Kidney epithelial cell (primary cell): ENCODE measurements around the gene SVEP1. TPM values are rescaled to one million over a fixed set of nuclear protein-coding genes. Genes with fewer than 3 reads are reported as not detected.

Experiments used
- DNase-seq: peaks from one replicate; pipeline ENCODE4 v3.0.0-alpha.2; 2010; ENCODE audit warnings: low read depth
- H3K27me3 ChIP-seq: 2 replicates; pipeline ENCODE4 v1.6.0; 2011; ENCODE audit warnings: low read length; ENCODE audit not compliant: control insufficient read depth, insufficient read depth
- H3K36me3 ChIP-seq: 2 replicates; pipeline ENCODE4 v1.5.1; 2011; ENCODE audit warnings: low read length; ENCODE audit not compliant: control insufficient read depth, insufficient read depth
- H3K4me3 ChIP-seq: 2 replicates; pipeline ENCODE4 v1.5.1; 2011; ENCODE audit warnings: low read depth, mild to moderate bottlenecking, control low read depth, low read length
- total RNA-seq: library from RNA; depleted of rRNA; stranded (reverse); fragments of >200 nt; gene quantifications from 2 replicates; pipeline ENCODE4 v1.2.3, GENCODE V29; 2015
- TF ChIP-seq, protein P1 (sequence below): IDR thresholded peaks from 2 replicates; pipeline ENCODE4 v1.5.1; 2011; ENCODE audit warnings: mild to moderate bottlenecking, moderate library complexity, low read length, control low read depth, inconsistent platforms; ENCODE audit not compliant: insufficient read depth, poor library complexity, severe bottlenecking

Gene SVEP1
- total RNA-seq: 1.6 and 2.3 TPM in 2 replicates

DNA sequence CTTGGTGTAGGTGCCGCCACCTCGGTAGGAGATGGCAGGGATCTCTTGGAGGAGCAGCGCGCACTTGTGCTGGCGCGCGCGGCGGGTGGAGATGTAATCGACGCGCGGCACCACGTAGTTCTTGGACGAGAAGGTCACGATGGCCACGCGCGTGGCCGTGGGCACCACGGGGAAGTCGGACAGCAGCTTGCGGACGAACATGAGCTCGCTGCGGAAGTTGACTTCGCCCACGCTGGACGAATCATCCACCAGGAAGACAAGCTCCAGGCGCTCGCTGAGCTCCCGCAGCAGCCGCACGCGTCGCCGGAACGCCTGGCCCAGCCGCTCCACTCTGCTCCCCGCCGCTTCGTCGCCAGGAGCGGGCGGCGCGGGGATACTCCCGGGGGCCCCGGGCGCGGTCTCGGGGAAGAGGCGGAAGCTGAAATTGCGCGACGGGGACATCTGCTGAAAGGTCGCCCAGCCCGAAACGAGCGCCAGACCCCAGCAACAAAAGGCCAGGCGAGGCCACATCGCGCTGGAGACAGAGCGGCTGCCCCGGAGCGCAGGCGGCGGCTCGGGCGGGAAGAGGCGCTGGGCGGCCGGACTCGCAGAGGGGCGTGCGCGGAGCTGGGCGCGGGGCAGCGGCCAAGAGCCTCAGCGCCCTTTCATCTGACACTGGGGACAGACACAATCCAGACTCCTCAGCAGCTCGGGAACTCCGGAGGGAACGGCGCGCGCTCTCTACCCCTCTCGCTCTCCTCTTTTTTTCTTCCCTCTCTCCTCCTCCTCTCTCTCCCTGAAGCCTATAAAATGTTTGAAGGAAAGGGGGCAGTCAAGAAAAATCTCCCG is at the start of gene SVEP1:
TSS of gene SVEP1 (minus strand) at position 708 of the 828 bp plus-strand sequence. CDS start at position 510, 198 bp downstream.
- TF ChIP-seq, protein P1, sequence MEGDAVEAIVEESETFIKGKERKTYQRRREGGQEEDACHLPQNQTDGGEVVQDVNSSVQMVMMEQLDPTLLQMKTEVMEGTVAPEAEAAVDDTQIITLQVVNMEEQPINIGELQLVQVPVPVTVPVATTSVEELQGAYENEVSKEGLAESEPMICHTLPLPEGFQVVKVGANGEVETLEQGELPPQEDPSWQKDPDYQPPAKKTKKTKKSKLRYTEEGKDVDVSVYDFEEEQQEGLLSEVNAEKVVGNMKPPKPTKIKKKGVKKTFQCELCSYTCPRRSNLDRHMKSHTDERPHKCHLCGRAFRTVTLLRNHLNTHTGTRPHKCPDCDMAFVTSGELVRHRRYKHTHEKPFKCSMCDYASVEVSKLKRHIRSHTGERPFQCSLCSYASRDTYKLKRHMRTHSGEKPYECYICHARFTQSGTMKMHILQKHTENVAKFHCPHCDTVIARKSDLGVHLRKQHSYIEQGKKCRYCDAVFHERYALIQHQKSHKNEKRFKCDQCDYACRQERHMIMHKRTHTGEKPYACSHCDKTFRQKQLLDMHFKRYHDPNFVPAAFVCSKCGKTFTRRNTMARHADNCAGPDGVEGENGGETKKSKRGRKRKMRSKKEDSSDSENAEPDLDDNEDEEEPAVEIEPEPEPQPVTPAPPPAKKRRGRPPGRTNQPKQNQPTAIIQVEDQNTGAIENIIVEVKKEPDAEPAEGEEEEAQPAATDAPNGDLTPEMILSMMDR: no peak
- H3K4me3 ChIP-seq: peak within 1 kb of the TSS; percentile 48
- DNase-seq: no peak
- peaks cover 18% of the 10 kb centered on the region for H3K27me3 ChIP-seq
- H3K36me3 ChIP-seq: no peaks in the 10 kb centered on the region

DNA sequence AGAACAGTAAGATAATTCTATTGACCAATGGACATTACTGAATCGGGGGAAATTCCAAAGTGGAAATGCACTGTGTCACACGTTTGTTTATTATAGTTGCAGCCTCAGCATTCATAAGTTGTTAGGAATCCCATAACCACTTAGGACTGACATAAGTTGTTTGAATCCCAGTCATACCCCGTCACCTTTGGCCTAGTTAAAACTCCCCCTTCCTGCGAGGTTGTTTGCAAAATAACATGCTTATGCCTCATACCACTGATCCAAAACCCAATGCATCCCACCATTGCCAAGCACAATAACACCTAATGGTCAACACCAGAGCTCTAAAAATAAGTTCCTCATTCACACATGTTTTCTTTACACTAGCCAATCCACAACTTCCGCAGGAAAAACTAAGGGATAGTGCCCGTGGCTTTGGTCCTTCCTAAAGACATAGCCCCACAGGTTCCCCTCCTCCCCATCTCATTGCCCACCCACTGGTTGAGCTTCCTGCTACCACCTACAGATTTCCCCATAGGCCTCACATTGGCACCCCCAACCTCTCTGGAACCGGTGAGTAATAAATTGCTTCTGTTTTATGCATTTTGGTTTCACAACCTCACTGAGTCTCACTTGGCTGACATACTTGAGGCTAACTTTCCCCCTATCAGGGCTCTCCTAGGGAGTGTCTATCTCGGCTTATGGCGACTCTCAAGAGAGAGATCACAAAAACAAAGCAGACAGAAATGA is 46.7 kb upstream of the SVEP1 start:
- DNase-seq: no peak
- TF ChIP-seq, protein P1: no peak
- Histone ChIP-seq H3K4me3 (no peak overlapping the region), H3K27me3 (no peaks in the 10 kb centered on the region), H3K36me3 (no peaks in the 10 kb centered on the region)

GRCh38 chr9:110623462-110624025 is 44.0 kb upstream of the SVEP1 start:
- no peak for DNase-seq
- Histone ChIP-seq H3K36me3 (no peaks in the 10 kb centered on the region), H3K4me3 (no peak overlapping the region), H3K27me3 (no peaks in the 10 kb centered on the region)
- TF ChIP-seq, protein P1: peak; percentile 50

DNA sequence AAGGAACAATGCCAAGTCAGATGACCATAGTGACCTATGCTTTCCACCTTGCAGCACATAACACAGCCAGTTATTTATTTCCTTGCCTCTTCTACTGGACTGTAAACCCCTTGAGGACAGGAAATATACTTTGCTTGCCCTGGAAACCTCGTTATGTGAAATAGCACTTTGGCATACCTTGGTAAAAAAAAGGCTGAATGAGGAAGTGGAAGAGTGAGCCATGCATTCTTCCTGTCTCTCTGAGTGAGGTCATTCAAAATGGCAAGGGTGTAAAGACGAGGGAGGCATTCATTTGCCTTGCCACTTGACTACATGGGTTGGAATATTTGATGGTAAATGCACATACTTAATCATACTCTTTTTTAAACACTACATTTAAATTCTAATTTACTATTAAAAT is 42.8 kb upstream of the SVEP1 start:
- Histone ChIP-seq H3K4me3 (no peak overlapping the region), H3K27me3 (no peaks in the 10 kb centered on the region), H3K36me3 (no peaks in the 10 kb centered on the region)
- TF ChIP-seq, protein P1: no peak
- no peak for DNase-seq

DNA sequence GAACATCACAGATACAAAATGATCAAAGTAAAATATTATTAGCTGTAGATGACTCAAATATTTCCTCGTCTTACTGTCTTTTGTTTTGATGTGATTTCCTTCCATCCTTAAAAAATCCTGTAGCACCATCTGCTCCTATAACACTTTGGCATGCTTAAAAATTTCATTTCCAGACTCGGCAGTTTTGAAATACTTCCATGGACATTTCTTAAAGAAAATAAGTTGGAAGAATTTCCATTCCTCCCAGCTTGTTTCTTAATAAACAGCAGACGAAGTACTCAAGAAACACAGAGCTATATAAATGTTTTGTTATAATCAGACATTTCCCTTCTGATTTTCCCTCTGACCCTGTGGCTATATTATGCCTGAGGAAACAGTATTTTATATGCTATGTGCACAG is 41.2 kb upstream of the SVEP1 start:
- DNase-seq: no peak
- Histone ChIP-seq H3K4me3 (no peak overlapping the region), H3K27me3 (no peaks in the 10 kb centered on the region), H3K36me3 (no peaks in the 10 kb centered on the region)
- TF ChIP-seq, protein P1: no peak
